RWPE2 (cell line): ENCODE results near the gene NMUR1.

Source experiments
- ATAC-seq: fragments of 200-7000 bp; cut with Tn5 transposase; 3 replicates; pipeline ENCODE4 v1.9.1; 2021; ENCODE audit warnings: low read depth
- DNase-seq: peaks from one replicate; pipeline ENCODE4 v3.0.0-alpha.2; 2020; ENCODE audit warnings: low spot score
- H3K27ac ChIP-seq: fragments of 450-650 bp; 2 replicates; pipeline ENCODE4 v1.5.1; 2017; ENCODE audit warnings: mild to moderate bottlenecking; ENCODE audit not compliant: poor library complexity, severe bottlenecking
- H3K27me3 ChIP-seq: fragments of 250-450 bp; sonication (Bioruptor Pico); 2 replicates; pipeline ENCODE4 v1.5.1; 2021; ENCODE audit warnings: mild to moderate bottlenecking, moderate library complexity; ENCODE audit not compliant: insufficient read depth, poor library complexity, severe bottlenecking
- H3K36me3 ChIP-seq: fragments of 250-450 bp; sonication (Bioruptor Pico); 2 replicates; pipeline ENCODE4 v1.5.1; 2020; ENCODE audit warnings: low read depth, mild to moderate bottlenecking, moderate library complexity
- H3K4me1 ChIP-seq: fragments of 250-450 bp; sonication (Bioruptor Pico); 2 replicates; pipeline ENCODE4 v1.5.1; 2021; ENCODE audit warnings: mild to moderate bottlenecking, moderate library complexity; ENCODE audit not compliant: insufficient read depth, poor library complexity, severe bottlenecking
- H3K4me3 ChIP-seq: fragments of 250-450 bp; sonication (Bioruptor Pico); 2 replicates; pipeline ENCODE4 v1.5.1; 2021; ENCODE audit warnings: mild to moderate bottlenecking, moderate library complexity; ENCODE audit not compliant: severe bottlenecking
- H3K9me3 ChIP-seq: fragments of 250-450 bp; sonication (Bioruptor Pico); 2 replicates; pipeline ENCODE4 v1.5.1; 2021; ENCODE audit warnings: mild to moderate bottlenecking, moderate library complexity; ENCODE audit not compliant: severe bottlenecking
- CTCF ChIP-seq: fragments of 450-650 bp; IDR thresholded peaks from one replicate; pipeline ENCODE4 v1.5.1; 2017; ENCODE audit warnings: mild to moderate bottlenecking, moderate library complexity; ENCODE audit not compliant: poor library complexity, severe bottlenecking

NMUR1 gene

GRCh38 chr2:231479455-231479854 lies 50.8 kb downstream of the NMUR1 start:
- Histone ChIP-seq H3K27me3 (no peaks in the 10 kb centered on the region), H3K27ac (no peak overlapping the region), H3K4me3 (no peak overlapping the region), H3K9me3 (no peaks in the 10 kb centered on the region), H3K4me1 (no peaks in the 10 kb centered on the region), H3K36me3 (no peaks in the 10 kb centered on the region)
- TF ChIP-seq CTCF, result no peak
- DNase-seq, result no peak
- no peak for ATAC-seq

GRCh38 chr2:231476920-231477319 lies 53.3 kb downstream of the NMUR1 start:
- DNase-seq (no peak), ATAC-seq (no peak)
- H3K4me1 ChIP-seq, result no peaks in the 10 kb centered on the region
- no peak for TF ChIP-seq CTCF
- H3K27me3 ChIP-seq, result no peaks in the 10 kb centered on the region
- no peak overlapping the region for H3K4me3 ChIP-seq
- H3K27ac ChIP-seq, result no peak overlapping the region
- no peaks in the 10 kb centered on the region for H3K36me3 ChIP-seq
- H3K9me3 ChIP-seq, result no peaks in the 10 kb centered on the region

GRCh38 chr2:231475965-231476364 lies 54.3 kb downstream of the NMUR1 start:
- Histone ChIP-seq H3K4me1 (no peaks in the 10 kb centered on the region), H3K4me3 (no peak overlapping the region), H3K27me3 (no peaks in the 10 kb centered on the region), H3K27ac (no peak overlapping the region), H3K9me3 (no peaks in the 10 kb centered on the region), H3K36me3 (no peaks in the 10 kb centered on the region)
- ATAC-seq, result no peak
- TF ChIP-seq CTCF, result no peak
- no peak for DNase-seq
